Midbrain (tissue), 1 donor: Measurements from ENCODE around the gene EPHA8.

ENCODE experiments used
- DNase-seq: peaks from one replicate; lab custom pipeline; 2025; lab: John Stamatoyannopoulos, UW

The EPHA8 gene

DNA sequence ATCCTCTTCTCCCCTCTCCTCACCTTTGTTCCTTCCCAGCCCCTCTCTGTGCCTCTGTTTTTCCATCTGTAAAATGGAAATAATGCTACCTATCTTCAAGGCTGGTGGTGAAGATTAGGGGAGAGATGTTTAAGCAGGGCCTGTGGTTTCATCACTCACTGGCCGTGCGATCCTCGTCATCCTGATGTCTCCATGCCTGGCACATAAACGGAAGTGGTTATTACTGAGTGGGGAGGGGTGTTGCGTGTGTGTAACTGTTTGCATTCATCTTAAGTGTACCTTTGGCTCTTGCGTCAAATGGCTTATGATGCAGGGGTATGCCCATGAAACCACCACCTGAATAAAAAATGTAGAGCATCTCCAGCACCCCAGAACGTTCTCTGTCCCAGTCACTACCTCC lies 56.0 kb downstream of the EPHA8 start:
- DNase-seq, result no peak

GRCh38 chr1:22619798-22620197 lies 56.5 kb downstream of the EPHA8 start:
- DNase-seq, result no peak

GRCh38 chr1:22621761-22622160 lies 58.5 kb downstream of the EPHA8 start:
- DNase-seq, result no peak

DNA sequence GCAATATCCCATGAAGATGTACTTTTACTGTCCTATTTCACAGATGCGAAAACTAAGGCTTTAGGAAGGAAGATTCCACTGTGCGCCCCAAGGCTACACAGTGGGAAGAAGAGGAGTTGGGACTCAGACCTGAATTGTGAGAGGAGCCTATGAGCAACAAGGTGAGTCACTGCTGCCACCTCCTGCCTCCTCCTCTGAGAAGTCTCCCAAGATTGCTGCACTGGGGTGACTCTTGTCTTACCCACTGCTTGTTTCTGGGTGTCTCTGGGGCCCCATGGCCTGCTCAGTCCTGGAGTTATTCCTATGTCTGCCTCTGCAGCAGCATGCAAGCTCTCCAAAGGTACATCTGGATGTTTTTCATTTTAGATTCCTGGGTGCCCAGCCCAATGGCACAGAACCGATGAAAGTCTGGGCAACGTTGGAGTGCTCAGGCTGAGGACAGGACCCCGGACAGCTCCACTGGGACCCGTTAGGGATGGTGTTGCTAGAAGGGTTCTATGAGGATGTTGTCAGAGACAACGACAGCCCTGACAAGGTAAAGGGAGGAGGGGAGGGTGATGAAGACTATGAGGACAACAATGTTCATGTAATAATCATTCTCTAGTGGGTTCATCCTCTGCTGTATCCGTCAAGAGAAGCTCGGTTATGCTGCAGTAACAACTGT lies 62.1 kb downstream of the EPHA8 start:
- DNase-seq, result no peak

- DNase-seq, result no peak
Observed at GRCh38 chr1:22626237-22627157, 63.2 kb downstream of the EPHA8 start.

DNA sequence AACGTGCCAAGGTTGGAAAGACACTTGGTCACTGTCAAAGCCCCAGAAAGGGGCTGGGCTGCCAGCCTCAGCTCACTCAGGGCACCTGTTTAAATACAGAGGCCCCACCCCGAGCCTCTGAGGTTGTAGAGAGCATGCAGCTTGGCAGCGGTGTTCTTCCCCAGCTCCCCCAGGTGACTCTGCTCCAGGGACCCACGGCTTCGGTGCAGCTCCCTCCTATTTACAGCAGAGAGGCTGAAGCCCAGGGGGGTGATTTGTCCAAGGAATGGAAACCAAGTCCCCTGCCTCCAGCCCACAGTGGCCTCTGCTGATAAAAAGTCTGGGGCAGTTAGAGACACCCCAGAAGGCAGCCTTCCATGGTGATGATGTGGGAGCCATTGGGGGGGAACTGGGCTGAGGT lies 64.0 kb downstream of the EPHA8 start:
- no peak for DNase-seq

GRCh38 chr1:22628698-22629444 lies 65.6 kb downstream of the EPHA8 start:
- no peak for DNase-seq

DNA sequence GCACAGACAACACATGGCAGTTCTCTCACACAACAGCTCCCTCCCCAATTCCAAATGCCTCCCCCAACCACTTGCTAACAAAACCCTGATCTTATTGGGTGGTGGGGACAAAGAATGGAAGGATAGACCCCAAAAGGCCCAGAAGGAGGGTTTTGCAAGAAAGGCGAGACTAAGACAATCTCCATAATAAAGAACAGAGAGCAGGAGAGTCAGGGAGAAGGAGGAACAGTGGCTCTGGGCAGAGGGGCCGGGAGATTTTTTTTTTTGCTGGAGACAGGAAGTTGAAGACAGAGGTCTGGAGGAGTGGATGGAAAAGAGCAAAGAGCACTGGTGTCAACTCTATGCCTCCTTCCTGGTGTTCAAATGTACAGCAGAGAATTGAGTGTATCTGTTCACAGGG lies 66.6 kb downstream of the EPHA8 start:
- DNase-seq, result no peak

GRCh38 chr1:22633697-22634463 lies 70.6 kb downstream of the EPHA8 start:
- DNase-seq, result no peak

DNA sequence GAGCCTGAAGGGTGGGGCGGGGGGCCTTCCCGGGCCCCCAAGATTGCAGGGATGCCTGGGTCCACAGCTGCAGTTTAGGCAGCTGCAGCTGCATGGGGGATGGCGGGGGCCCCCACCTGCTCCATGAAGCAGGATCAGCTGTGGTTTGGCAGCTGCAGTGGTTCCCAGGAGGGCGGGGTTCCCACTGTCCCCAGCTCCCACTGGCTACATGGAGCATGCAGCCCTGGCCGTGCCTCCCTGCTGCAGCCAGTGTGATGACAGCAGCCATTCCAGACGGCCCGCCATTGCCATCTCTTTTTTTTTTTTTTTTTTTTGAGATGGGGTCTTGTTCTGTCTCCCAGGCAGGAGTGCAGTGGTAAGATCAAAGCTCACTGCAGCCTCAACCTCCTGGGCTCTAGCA lies 72.1 kb downstream of the EPHA8 start:
- no peak for DNase-seq

DNA sequence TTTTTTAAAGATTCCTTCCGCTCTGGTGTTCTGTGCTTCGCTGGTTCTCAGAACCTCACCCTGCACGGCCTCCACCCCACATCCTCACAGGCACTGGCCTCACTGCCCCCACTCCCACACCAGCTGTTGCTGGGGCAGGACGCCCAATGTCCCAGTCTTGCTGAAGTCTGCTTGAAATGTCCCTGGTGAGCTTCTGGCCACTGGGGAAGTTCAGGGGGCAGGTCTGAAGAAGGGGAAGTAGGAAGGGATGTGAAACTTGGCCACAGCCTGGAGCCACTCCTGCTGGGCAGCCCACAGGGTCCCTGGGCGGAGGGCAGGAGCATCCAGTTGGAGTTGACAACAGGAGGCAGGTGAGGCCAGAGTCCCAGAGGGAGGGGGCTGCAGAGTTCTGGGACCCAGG lies 73.1 kb downstream of the EPHA8 start, which contains the start of gene C1QA:
C1QA (plus strand) TSS at position 276 of the 400 bp plus-strand sequence. CDS start 989 bp downstream, outside the sequence.
- peak; percentile 29 for DNase-seq

- no peak for DNase-seq
Observed at GRCh38 chr1:22636927-22637326, 73.6 kb downstream of the EPHA8 start.

GRCh38 chr1:22637907-22638445 lies 74.7 kb downstream of the EPHA8 start:
- no peak for DNase-seq

GRCh38 chr1:22638476-22639234 lies 75.4 kb downstream of the EPHA8 start:
- no peak for DNase-seq

GRCh38 chr1:22639286-22639685 lies 76.0 kb downstream of the EPHA8 start:
- DNase-seq, result no peak

- no peak for DNase-seq
Observed at GRCh38 chr1:22641247-22641646, 78.0 kb downstream of the EPHA8 start.

DNA sequence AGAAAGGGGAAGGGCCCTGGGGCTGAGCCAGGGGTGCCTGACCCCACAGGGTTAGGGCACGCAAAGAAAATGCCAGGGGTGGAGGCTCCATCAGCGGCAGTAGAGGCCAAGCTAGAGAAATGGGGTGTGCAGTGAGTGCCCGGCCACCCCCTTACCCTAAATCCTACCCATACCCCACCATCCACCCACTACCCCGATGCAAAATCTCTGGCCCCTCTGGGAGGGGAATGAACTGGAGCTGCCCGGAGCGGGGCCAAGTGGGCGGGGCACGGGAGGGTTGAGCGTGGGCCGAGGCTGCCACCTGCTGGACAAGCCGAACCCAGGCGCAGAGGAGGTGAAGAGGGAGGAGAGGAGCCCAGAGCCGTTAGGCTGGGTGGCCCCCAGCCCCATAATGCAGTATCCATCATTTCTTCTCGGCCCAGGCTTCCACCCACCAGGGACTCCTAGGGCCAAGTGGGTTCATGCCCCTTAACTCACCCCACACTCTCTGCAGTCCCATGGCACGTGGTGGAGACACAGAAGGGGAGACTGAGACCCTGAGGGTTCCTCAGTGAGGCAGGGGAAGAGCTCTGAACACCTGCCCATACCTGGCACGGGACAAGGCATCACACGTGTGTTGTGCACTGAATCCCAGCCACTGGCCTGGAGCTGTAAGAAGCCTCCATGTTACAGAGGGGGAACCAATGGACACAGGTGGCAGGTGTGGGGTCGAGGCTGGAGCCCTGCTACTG lies 78.8 kb downstream of the EPHA8 start:
- peak; percentile 65 for DNase-seq

DNA sequence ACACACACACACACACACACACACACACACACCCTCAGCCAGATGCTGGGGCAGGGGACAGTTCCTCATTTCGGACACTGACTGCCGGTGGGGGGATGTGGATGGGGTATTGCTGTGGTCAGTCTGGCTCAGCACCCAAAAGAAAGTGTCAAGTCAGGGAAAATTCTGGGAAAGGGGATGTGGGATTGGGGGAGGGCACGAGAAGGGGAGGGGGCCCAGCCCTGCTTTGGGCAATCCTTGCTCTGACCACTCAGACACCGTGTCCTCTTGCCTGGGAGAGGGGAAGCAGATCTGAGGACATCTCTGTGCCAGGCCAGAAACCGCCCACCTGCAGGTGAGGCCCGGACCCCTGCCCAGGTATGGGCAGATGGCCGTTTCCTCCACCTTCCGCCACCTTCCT lies 80.1 kb downstream of the EPHA8 start, which contains the start of gene C1QC:
C1QC (plus strand) TSS at position 253 of the 400 bp plus-strand sequence. CDS start 391 bp downstream, outside the sequence.
- peak; percentile 40 for DNase-seq

DNA sequence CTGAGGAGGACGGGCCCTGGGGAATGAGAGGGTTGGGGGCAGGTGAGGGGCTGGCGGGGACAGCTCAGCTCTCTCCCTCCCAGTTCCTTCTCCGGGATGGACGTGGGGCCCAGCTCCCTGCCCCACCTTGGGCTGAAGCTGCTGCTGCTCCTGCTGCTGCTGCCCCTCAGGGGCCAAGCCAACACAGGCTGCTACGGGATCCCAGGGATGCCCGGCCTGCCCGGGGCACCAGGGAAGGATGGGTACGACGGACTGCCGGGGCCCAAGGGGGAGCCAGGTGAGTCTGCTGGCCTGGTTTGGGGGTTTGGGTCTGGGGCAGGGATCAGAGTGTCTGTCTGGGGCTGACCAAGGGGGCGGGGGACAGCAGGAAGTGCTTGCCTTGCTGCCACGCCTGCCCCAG lies 80.6 kb downstream of the EPHA8 start:
- DNase-seq, result no peak

DNA sequence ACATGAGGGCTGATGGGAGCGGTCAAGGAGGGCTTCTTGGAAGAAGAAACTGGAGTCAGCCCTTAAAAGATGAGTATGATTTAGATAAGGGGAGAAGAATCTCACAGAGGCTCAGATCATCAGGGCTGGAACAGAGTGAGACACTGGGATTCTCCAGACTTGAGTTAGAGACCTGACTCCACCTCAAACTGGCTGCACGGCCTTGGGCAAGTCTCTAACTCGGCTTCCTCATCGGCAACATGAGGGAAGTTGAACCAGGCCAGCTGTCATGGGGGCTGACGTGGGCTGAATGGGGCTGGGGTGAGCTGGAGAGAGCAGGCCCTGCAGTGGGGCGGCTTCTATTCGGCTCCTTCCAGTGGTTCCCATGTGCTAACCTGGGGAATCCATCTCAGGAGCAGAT lies 82.6 kb downstream of the EPHA8 start:
- DNase-seq, result no peak
